ENCODE results near the gene MAMDC4. TPM values are rescaled to one million over a fixed set of nuclear protein-coding genes. Genes with fewer than 3 reads are reported as not detected.
"Not testable (repeated sequence)": the region's sequence is repeated elsewhere in the genome, so short reads cannot be mapped to it uniquely, and the experiment has no call there.

MAMDC4 gene
- total RNA-seq, 1 donor from 2014 or later = 6.8 TPM

DNA sequence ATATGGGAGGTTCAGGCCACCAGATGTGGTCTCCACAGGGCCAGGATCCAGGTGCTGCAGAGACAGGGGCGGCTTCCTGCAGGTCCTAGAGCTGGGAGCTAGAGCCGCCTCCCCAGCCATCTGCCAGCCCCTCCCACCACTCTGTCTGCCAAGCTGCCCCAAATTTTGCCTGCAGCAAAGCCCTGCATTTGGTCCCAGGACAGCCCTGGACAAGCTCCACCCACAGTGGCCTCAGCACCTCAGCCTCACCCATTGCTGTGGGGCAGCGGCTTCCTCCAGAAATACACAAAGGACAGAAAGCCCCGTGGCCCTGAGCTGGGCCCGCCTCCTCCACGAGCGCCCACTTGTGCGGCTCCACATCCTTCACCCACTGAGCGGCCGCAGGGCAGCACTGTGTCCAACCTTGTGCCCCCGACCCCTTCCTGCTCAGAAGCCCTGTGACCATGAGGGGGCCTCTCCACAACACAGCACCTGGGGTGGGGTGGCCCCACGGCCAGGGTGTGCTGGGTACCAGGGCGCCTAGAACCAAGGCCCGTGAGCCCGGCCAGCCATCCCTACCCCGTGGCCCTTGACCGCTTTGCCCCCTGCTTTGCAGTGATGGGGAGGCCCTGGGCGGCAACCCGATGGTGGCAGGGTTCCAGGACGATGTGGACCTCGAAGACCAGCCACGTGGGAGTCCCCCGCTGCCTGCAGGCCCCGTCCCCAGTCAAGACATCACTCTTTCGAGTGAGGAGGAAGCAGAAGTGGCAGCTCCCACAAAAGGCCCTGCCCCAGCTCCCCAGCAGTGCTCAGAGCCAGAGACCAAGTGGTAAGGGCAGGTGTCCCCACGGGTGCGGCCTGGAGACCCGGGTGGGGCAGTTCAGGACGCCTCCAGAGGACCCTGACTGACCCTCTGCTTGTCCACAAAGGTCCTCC, 13.6 kb upstream of the MAMDC4 start:
- DNase-seq (ENCODE audit: low read depth) = no peak

DNA sequence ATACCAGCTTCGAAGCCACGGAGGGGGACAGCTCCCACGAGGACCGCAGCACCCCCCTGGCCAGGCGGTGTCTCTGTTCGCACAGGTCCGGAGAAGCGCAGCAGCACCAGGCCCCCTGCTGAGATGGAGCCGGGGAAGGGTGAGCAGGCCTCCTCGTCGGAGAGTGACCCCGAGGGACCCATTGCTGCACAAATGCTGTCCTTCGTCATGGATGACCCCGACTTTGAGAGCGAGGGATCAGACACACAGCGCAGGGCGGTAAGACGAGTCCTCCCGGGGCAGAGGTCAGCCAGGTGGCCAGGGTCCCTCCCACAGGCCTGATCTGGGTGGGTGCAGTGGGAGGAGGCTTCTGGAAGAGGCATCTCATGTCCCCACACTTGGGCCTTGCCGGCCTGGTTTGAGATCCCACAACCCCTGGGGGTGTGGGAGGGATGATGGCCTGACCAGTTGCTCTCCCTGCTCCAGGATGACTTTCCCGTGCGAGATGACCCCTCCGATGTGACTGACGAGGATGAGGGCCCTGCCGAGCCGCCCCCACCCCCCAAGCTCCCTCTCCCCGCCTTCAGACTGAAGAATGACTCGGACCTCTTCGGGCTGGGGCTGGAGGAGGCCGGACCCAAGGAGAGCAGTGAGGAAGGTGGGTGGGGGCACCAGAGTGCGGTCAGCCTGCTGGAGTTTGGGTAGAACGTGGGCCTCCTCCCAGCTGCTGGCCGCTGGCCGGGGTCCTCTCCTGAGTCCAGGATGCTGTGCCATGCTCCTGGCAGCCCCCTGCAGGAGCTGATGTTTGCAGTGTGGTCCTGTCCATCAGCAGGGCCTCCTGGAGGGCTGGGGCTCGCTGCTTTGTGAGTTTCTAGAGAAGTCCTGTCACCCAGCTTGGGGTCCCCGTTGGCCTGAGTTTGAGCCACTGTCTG, 12.7 kb upstream of the MAMDC4 start:
- no peak for DNase-seq (ENCODE audit: low read depth)

DNA sequence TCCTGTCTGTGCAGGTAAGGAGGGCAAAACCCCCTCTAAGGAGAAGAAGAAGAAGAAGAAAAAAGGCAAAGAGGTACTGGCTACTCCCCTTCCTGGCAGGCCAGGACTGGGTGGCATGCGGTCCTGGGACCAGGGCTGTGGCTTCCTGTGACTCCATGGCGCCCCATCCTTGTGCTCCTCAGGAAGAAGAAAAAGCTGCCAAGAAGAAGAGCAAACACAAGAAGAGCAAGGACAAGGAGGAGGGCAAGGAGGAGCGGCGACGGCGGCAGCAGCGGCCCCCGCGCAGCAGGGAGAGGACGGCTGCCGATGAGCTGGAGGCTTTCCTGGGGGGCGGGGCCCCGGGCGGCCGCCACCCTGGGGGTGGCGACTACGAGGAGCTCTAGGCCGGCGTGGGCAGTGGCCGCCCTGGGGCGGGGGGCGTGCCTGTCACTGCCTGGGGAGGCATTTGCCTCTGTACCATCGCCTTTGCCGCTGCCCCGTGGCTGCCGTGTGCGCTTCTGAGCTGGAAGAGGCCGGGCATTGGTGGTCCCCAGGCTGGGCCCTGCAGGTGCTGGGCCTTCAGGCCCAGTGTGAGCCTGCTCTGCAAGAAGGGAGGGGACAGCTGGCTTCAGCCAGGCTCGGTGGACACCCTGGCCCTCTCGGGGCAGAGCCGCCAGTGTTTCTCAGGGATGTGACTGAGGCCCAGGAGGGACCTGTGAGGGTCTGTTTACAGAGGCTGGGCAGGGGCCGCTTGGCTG, 11.8 kb upstream of the MAMDC4 start:
- no peak for DNase-seq (ENCODE audit: low read depth)

DNA sequence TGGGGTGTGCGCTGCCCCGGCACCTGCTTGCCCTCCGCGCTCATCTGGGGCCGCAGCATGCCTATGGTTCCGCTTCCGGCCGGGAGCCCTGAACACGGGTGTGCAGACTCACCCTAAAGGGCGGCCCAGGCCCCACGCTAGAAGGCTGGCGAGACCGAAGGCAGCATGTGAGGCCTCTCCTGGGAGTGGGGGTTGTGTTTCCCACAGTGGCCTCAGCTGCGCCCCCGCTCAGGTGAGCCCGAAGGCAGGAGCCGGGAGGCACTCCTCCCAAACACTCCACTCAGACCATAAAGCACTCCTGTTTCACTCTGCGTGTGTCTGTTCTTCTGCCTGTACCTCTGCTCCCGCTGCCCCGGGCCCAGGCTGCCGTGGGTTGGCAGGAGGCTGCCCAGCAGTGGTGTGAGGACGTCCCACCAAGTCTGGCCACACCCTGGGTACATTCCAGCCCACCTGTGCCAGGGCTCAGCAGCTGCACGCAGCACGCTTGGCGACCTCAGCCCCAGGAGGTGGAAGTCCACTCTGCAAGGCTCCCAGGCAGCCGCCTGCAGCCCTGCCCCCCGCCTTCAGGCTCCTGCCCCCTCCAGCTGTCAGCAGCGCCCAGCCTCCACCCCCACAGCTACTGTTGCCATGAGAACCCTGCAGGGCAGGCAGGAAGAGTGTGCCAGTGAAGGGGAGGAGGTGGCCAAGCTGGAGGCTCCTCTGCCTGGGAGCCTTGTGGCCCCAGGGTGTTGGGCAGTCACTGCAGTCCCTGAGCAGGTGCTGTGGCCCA, 11.1 kb upstream of the MAMDC4 start:
- peak; percentile 71 for DNase-seq (ENCODE audit: low read depth)

DNA sequence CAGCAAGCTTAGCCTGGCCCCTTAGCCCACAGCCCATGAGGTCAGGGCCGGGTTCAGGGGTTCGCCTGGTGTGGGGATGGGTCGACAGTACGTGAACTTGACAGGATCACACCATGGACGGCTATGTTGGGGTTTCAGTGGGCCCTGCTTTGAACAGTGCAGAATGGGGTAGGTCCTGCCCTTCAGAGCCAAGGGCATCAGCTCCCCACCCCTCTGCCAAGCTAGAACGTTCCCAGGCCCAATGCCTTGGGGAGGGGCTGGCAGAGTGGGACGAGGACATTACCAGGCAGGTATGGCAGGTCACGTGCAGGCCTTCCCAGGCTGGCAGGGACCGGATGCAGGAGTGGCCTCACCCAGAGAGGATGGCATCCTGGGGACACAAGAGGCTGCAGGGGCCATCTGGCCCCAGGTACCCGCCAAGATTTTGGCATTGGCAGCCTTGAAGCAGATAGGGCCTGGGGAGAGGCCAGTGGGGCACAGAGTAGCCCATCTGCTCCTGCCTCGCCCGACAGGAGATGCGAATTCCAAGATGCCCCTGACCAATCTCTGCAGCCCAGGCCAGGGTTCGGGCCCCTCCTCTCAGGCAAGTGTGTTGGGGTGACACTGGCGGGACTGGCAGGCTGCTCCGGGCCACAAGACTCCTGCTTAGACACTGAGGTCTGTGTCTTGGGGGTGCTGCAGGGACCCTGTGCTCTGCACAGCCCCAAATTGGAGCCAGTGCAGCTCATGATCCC, 10.3 kb upstream of the MAMDC4 start:
- not testable (repeated sequence) for DNase-seq (ENCODE audit: low read depth)

DNA sequence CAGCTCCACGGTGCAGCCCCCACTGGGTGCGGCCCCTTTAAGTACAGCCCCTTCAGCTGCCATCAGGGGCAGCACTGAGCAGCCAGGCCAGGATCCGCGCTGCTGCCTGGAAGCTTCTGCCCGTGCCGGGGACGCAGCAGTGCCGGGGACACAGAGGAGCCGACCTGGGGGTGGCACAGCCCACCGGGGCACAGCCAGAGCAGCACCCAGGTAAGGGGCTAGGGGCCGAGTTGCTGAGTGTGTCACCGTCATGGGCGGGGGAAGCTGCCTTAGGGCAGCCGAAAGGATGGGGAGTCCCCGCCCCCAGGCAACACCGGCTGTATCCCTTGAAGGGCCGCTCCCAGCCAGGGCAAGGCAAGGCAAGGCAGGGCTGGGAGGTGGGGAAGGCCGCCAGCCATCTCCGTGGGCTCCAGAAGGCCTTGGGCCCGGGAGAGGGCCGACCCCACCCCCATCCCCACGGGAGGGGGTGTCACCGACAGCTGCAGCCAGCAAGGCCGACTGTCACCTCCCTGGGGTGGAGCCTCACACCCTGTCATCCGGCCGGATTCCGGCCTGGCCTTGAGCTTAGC, 9.7 kb upstream of the MAMDC4 start, which contains the start of gene AJM1:
Gene AJM1, plus strand, starts transcription at position 99 of the 569 bp plus-strand sequence. CDS start 1,937 bp downstream, outside the sequence.
- peak; percentile 46 for DNase-seq (ENCODE audit: low read depth)

DNA sequence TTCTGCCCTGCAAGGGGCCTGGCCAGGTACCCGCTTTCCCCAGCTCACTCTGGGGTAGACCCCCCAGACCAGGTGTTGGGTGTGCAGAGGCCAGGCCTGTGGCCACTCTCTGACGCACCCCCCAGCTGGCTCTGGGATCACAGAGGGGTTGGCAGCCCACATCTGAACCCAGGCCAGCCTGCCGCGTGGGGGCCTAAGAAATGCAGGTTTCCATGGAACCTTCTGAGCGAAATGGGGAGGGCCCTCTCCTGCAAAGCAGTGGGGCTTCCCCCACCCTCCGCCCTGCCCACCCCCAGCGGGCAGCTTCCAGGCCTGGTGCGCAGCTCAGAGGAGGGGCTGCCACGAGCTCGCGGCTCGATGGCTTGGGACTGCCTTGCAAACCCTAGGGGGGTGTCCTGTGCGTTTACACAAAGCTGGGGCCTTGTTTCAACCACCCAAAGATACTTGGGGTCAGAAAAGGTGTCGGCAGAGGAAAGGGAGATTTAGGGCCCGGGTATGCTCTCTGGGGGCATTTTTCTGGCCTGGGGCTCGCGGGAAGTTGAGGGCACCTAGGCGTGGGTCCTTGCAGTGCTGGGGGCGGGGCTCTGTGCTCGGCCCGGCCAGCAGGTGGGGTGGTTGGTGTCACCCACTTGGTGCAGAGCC, 8.9 kb upstream of the MAMDC4 start:
- DNase-seq (ENCODE audit: low read depth) = not testable (repeated sequence)

DNA sequence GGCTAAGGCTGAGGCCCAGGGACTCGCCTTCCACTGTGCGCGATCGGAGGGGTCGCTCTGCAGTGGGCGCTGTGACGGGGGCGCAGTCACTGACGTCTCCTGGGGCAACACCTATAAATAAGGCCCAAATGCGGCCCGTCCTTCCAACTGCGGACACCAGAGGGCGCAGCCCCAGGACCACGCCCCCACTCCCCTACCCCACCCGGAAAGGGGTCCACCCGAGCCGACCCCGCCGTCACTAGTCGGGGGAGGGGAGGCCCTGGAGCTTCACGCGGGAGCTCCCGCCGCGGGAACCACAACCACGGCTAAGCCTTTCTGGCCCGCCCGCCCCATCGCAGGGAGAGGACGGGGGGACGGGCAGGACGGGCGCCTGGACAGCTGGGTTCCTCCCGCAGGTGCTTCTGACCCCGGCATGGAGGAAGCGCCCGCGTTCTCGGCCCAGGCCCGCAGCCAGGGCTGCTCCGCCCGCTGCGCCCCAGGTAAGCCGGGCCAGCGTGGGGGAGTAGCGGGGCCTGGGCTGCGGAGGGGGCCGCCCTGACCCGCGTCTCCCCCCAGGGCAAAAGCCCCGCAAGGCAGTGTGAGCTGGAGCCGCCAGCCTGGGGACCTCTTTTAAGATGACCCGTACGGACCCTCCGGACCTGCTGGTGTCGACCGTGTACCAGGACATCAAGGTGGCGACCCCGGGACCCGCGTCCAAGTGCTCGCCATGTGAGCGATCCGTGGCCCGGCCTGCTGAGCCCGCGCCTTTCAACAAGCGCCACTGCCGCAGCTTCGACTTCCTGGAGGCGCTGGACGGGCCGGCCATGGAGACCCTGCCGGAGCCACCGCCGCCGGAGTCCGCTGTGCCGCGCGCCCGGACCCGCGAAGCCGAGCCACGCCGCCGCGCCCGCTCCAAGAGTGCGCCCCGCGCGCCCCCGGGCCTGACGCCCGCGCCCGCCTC, 8.1 kb upstream of the MAMDC4 start:
- not testable (repeated sequence) for DNase-seq (ENCODE audit: low read depth)

DNA sequence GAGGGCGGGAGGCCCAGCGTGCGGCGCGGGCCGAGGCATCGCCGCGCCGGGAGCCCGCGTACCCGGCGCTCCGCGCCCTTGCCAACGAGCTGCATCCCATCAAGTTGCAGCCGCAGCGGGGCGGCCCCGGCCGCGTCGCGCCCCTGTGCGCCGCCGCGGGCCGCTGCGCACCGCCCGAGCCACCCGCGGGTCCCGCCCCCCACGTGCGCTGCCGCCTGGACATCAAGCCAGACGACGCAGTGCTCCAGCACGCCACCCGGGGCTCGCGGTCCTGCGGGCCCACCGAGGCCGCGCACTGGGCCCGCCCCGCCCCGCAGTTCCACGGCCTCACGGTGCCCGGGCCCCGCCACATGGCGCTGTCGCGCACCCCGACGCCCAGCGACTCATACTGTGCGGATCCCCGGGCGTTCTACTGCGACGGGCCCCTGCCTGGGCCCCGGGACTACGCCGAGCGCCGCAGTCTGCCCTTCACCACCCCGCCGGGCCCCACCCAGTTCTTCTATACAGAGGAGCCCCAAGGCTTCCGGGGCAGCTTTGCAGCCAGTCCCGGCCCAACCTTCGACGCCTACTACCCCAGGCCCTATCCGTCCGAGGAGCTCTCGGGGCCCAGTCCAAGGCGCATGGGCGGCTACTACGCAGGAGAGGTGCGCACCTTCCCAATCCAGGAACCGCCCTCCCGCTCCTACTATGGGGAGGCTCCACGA, 7.2 kb upstream of the MAMDC4 start:
- DNase-seq (ENCODE audit: low read depth) = no peak

DNA sequence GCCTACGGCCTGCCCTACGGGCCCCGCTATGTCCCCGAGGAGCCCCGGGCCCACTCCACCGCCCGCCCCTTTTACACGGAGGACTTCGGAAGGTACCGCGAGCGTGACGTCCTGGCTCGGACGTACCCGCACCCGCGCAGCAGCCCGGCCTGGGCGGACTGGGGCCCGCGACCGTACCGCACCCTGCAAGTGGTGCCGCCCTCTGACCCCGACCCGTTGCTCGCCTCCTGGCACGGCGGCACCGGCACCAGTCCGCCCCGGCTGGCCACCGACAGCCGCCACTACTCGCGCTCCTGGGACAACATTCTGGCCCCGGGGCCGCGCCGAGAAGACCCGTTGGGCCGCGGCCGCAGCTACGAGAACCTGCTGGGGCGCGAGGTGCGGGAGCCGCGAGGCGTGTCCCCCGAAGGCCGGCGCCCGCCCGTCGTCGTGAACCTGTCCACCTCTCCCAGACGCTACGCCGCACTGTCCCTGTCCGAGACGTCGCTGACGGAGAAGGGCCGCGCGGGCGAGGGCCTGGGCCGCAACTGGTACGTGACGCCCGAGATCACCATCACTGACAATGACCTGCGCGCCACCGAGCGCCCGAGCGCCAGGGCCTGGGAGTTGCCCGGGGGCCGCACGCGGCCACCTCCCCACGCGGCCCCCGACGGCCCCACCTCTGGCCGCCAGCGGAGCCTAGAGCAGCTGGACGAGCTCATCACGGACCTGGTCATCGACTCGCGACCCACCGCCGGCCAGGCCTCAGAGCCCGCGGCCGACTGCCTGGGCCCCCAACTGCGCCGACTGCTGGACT, 6.5 kb upstream of the MAMDC4 start:
- no peak for DNase-seq (ENCODE audit: low read depth)

DNA sequence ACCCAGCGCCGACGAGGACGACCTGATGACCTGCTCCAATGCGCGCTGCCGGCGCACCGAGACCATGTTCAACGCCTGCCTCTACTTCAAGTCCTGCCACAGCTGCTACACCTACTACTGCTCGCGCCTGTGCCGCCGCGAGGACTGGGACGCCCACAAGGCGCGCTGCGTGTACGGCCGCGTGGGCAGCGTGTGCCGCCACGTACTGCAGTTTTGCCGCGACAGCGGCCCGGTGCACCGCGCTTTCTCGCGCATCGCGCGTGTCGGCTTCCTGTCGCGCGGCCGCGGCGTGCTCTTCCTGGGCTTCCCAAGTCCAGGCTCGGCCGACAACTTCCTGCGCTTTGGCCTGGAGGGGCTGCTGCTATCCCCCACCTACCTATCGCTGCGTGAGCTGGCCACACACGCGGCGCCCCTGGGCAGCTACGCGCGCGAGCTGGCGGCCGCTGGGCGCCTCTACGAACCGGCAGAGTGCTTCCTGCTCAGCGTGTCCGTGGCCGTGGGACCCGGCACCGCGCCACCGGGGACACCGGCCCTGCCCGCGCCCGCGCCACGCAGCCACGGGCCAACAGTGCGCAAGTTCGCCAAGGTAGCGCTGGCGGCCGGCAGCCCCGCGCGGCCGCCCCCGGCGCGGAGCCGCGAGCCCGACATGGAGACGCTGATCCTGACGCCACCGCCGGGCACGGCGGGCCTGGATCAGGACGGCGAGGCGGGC, 5.6 kb upstream of the MAMDC4 start:
- no peak for DNase-seq (ENCODE audit: low read depth)

DNA sequence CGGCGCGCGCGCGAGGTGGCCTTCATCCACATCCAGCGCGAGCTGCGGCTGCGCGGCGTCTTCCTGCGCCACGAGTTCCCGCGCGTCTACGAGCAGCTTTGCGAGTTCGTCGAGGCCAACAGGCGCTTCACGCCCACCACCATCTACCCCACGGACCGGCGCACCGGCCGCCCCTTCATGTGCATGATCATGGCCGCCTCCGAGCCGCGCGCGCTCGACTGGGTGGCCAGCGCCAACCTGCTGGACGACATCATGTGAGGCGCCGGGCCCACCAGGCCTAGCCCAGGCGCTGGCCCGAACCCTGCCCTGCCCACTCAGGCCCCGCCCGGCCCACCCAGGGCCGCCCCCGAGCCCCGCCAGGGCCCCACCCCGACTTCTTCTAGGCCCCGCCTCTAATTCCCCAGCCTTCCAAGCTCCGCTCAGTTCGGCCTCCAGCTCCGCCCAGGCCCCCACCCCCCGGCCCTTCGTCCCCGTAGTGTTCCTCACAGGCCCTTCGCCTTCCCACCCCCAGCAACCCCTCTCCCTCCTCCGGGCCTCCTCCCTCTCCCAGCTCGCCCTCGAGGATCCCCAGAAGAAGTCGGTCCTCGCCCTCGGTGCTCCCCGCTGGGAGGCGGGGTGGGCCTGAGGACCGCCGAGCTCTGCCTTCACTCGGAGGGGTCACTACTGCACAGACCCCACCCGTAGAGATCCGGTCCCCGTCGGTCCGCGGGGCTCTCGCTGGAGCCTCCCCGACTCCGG, 4.9 kb upstream of the MAMDC4 start:
- peak; percentile 53 for DNase-seq (ENCODE audit: low read depth)

DNA sequence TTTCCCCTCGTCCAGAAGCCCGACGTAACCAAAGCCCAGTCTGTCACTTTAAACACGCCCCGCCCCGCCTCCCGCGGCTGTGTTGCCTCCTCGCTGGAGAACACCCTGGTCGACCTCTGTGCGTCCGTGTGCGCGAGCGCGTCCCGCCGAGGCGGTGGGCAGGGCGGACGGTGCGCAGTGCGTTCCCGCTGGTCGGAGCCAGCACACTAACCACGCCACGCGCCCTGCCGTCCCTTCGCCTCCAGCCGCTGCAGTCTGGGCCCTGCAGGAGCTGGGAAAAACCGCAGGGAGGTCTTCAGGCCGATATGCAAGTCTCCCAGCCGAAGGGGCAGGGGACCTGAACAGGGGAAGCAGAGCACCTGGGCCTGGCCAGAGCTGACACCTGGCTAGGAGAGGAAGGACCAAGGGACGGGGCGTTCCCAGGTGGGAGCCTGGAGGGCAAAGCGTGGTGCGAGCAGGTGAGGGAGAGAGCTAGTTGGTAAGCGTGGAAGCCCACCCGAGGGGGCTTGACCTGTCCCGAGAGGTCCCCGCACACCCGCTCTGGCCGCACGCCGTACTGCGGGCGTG, 4.2 kb upstream of the MAMDC4 start:
- DNase-seq (ENCODE audit: low read depth) = peak; percentile 58

DNA sequence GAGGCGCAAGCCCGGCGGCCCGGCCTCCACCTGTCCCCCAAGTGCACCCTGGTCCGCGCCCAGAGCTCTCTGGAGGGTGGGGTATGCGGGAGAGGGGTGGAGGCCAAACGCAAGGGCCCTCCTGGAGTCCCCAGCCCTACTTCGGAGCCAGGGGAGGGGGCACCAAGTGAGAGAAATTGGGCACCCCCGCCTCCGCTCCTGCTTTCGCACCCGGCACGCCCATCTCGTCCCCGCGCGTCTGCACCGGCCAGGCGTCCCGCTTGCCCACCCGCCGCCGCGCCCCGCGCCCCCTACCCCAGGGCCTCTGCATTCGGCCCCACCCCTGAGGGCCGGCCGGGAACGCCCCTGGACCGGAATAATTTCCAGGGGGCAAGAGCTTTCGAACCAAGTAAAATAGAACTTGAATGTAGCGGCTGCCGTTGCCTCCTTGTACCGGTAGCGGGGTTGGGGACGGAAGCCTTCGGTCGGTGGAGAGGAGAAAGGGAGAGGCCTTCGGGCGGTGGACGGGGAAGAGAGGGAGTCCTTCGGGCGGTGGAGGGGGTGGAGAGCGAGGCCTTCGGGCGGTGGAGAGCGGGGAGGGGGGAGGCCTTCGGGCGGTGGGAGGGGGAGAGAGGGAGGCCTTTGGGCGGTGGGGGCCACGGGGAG, 3.6 kb upstream of the MAMDC4 start:
- DNase-seq (ENCODE audit: low read depth) = peak; percentile 8
